ENCODE results near the gene TRIML1. TPM values are rescaled to one million over a fixed set of nuclear protein-coding genes. Genes with fewer than 3 reads are reported as not detected.
A peak's percentile ranks its signal among the peaks of the same experiment; 100 is the strongest.

Gene TRIML1
- total RNA-seq, 1 donor from 2014 or later = not detected

DNA sequence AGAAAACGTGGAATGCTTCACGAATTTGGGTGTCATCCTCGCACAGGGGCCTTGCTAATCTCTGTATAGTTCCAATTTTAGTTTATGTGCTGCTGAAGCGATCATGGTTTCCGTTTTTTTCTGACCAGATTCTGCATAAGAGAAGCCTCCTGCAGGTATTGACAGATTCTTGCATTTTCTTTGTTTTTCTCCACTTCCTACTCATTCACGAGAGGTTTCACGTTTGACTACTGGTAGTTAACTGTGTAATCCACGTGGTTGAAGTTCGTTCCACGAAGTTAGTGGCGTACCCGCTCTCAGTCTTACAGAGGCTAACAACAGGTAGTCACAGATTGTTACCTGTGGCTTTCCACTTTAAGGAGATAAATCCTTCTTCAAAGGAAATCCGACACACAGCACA lies 17.7 kb upstream of the TRIML1 start:
- no peak for DNase-seq (ENCODE audit: low spot score)
- H3K27ac Mint-ChIP-seq (ENCODE audit: unreplicated experiment) = no peak overlapping the region
- H3K4me3 Mint-ChIP-seq (ENCODE audit: unreplicated experiment) = no peak overlapping the region
- peaks cover 6% of the 10 kb centered on the region for H3K4me1 Mint-ChIP-seq (ENCODE audit: low read depth)
- TF ChIP-seq, protein P1, sequence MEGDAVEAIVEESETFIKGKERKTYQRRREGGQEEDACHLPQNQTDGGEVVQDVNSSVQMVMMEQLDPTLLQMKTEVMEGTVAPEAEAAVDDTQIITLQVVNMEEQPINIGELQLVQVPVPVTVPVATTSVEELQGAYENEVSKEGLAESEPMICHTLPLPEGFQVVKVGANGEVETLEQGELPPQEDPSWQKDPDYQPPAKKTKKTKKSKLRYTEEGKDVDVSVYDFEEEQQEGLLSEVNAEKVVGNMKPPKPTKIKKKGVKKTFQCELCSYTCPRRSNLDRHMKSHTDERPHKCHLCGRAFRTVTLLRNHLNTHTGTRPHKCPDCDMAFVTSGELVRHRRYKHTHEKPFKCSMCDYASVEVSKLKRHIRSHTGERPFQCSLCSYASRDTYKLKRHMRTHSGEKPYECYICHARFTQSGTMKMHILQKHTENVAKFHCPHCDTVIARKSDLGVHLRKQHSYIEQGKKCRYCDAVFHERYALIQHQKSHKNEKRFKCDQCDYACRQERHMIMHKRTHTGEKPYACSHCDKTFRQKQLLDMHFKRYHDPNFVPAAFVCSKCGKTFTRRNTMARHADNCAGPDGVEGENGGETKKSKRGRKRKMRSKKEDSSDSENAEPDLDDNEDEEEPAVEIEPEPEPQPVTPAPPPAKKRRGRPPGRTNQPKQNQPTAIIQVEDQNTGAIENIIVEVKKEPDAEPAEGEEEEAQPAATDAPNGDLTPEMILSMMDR (IDR thresholded peaks at IDR 0.05) = no peak
- no peaks in the 10 kb centered on the region for H3K27me3 Mint-ChIP-seq (ENCODE audit: low read depth)
- no peaks in the 10 kb centered on the region for H3K9me3 Mint-ChIP-seq (ENCODE audit: low read depth)
- H3K36me3 Mint-ChIP-seq (ENCODE audit: low read depth) = no peaks in the 10 kb centered on the region

DNA sequence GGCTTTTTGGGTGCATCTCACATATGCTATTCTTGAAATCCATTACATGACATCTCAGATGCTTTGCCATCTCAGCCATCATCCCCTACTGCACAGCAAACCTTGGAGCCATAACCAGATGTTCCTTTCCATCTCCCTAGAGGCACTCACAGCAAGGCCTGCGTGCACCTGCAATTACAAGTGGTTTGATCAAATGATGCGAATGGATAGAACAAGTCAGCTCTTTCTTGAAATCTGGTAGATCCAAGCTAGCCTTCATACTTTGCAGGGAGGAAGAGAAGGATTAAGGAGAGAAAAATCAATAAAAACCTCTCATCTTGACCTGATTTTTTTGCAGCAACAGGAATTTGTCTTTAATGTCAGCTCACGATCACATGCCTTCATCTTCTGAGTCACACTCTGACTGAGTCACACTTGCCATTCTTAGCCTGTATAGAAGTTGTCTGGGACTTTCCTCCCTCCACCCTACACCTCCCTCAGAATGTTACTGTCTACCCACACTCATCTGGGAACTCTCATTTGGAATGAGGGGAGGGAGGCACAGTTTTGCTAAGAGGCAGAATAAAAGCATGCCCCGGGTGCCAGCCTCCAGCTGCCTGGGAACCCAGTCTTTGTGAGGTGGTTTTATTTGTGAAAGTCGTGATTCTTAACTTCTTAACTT lies 11.9 kb upstream of the TRIML1 start:
- Mint-ChIP-seq H3K4me3 (ENCODE audit: unreplicated experiment) (no peak overlapping the region), H3K36me3 (ENCODE audit: low read depth) (peaks cover 2% of the 10 kb centered on the region), H3K9me3 (ENCODE audit: low read depth) (no peaks in the 10 kb centered on the region), H3K27ac (ENCODE audit: unreplicated experiment) (peak overlapping the region; percentile 94), H3K4me1 (ENCODE audit: low read depth) (peaks cover 22% of the 10 kb centered on the region), H3K27me3 (ENCODE audit: low read depth) (no peaks in the 10 kb centered on the region)
- DNase-seq (ENCODE audit: low spot score) = no peak
- TF ChIP-seq, protein P1 (IDR thresholded peaks at IDR 0.05) = no peak

DNA sequence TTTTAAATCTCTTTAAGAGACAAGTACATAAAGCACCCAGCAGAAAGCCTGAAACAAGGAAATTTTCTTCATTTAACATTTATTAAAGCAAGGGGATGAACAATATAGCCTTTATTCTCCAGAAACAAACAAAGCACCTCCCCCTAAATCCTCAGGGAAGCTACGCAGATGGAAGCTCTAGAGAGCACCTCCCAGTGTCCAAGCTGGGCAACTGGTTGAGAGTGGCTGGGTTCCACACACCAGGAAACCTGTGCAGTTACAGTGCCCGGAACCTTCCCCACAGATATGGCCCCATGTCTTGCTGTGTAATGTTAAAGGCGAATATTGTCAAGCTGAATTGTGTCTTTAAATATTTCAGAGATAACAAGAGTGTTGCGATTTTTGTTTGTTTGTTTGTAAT lies 8.9 kb upstream of the TRIML1 start:
- no peaks in the 10 kb centered on the region for H3K27me3 Mint-ChIP-seq (ENCODE audit: low read depth)
- H3K9me3 Mint-ChIP-seq (ENCODE audit: low read depth) = no peaks in the 10 kb centered on the region
- H3K36me3 Mint-ChIP-seq (ENCODE audit: low read depth) = peaks cover 2% of the 10 kb centered on the region
- H3K27ac Mint-ChIP-seq (ENCODE audit: unreplicated experiment) = no peak overlapping the region
- H3K4me3 Mint-ChIP-seq (ENCODE audit: unreplicated experiment) = no peak overlapping the region
- no peak for DNase-seq (ENCODE audit: low spot score)
- H3K4me1 Mint-ChIP-seq (ENCODE audit: low read depth) = peaks cover 15% of the 10 kb centered on the region
- TF ChIP-seq, protein P1 (IDR thresholded peaks at IDR 0.05) = peak; percentile 27

DNA sequence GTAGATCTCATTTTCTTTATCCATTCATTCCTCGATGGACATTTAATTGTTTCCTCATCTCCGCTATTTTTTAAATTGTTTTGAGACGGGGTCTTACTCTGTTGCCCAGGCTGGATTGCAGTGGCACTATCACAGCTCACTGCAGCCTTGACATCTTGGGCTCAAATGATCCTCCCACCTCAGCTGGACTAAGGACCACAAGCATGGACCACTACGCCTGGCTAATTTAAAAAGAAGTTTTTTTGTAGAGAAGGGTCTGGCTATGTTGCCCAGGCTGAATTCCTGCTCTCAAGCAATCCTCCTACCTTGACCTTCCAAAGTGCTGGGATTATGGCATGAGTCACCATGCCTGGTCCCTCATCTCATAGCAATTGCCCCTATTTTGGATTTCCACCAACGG lies 7.0 kb upstream of the TRIML1 start:
- no peak overlapping the region for H3K27ac Mint-ChIP-seq (ENCODE audit: unreplicated experiment)
- H3K27me3 Mint-ChIP-seq (ENCODE audit: low read depth) = no peaks in the 10 kb centered on the region
- TF ChIP-seq, protein P1 (IDR thresholded peaks at IDR 0.05) = no peak
- no peak for DNase-seq (ENCODE audit: low spot score)
- H3K4me1 Mint-ChIP-seq (ENCODE audit: low read depth) = peaks cover 10% of the 10 kb centered on the region
- H3K4me3 Mint-ChIP-seq (ENCODE audit: unreplicated experiment) = no peak overlapping the region
- H3K9me3 Mint-ChIP-seq (ENCODE audit: low read depth) = no peaks in the 10 kb centered on the region
- H3K36me3 Mint-ChIP-seq (ENCODE audit: low read depth) = peaks cover under 1% of the 10 kb centered on the region

DNA sequence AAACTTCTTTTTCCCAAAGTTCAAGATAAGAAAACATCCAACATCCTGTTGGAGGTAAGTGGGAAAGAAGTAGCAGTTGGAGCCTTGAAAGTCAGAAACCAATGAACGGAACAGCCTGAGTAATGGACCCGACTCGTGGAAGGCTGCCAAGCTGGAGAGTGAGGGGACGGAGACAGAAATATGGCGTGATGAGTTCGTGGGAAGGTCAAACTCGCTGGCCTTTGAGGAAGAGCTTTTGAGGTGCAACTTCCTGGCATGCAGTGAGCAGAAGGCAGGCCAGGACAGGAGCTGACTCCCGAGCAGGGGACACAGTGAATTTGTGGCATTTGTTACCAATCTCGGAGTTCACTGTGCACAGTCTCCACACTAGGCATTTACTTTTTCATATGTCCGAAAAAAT lies 1.0 kb upstream of the TRIML1 start:
- TF ChIP-seq, protein P1 (IDR thresholded peaks at IDR 0.05) = no peak
- no peaks in the 10 kb centered on the region for H3K27me3 Mint-ChIP-seq (ENCODE audit: low read depth)
- H3K27ac Mint-ChIP-seq (ENCODE audit: unreplicated experiment) = no peak overlapping the region
- no peaks in the 10 kb centered on the region for H3K9me3 Mint-ChIP-seq (ENCODE audit: low read depth)
- peaks cover 7% of the 10 kb centered on the region for H3K4me1 Mint-ChIP-seq (ENCODE audit: low read depth)
- DNase-seq (ENCODE audit: low spot score) = no peak
- H3K36me3 Mint-ChIP-seq (ENCODE audit: low read depth) = no peaks in the 10 kb centered on the region
- H3K4me3 Mint-ChIP-seq (ENCODE audit: unreplicated experiment) = no peak overlapping the region

Measured in chondrocyte (in vitro differentiated cells).